H9 (cell line): ENCODE measurements around the gene LRP3. TPM values are rescaled to one million over a fixed set of nuclear protein-coding genes. Genes with fewer than 3 reads are reported as not detected.
"Not testable (repeated sequence)": the region's sequence is repeated elsewhere in the genome, so short reads cannot be mapped to it uniquely, and the experiment has no call there.

Experiments
- DNase-seq: peaks from one replicate; pipeline ENCODE4 v3.0.0-alpha.2; 2017
- H2AFZ ChIP-seq: one replicate; pipeline ENCODE4 v1.6.1; 2013; ENCODE audit warnings: mild to moderate bottlenecking, low read length, control low read depth, moderate library complexity
- H2AK5ac ChIP-seq: 2 replicates; pipeline ENCODE4 v1.6.1; 2013; ENCODE audit warnings: low read length, control low read depth, mixed read lengths; ENCODE audit not compliant: insufficient read length
- H2BK120ac ChIP-seq: one replicate; pipeline ENCODE4 v1.6.1; 2013; ENCODE audit warnings: low read depth, mild to moderate bottlenecking, low read length, control low read depth, inconsistent platforms; ENCODE audit not compliant: poor library complexity, severe bottlenecking
- H2BK12ac ChIP-seq: 2 replicates; pipeline ENCODE4 v1.6.1; 2013; ENCODE audit warnings: low read length, control low read depth, mixed read lengths, low read depth; ENCODE audit not compliant: insufficient read length
- H2BK15ac ChIP-seq: 2 replicates; pipeline ENCODE4 v1.6.1; 2013; ENCODE audit warnings: low read depth, low read length, control low read depth
- H2BK20ac ChIP-seq: one replicate; pipeline ENCODE4 v1.6.1; 2013; ENCODE audit warnings: low read depth, mild to moderate bottlenecking, low read length, control low read depth, inconsistent platforms; ENCODE audit not compliant: poor library complexity, severe bottlenecking
- H2BK5ac ChIP-seq: 2 replicates; pipeline ENCODE4 v1.6.1; 2013; ENCODE audit warnings: low read length, control low read depth, mixed read lengths; ENCODE audit not compliant: insufficient read length
- H3K14ac ChIP-seq: 2 replicates; pipeline ENCODE4 v1.6.1; 2013; ENCODE audit warnings: low read length, control low read depth; ENCODE audit not compliant: insufficient read depth
- H3K18ac ChIP-seq: 2 replicates; pipeline ENCODE4 v1.6.1; 2013; ENCODE audit warnings: low read depth, mild to moderate bottlenecking, mixed read lengths, low read length, control low read depth; ENCODE audit not compliant: insufficient read length
- H3K23ac ChIP-seq: 2 replicates; pipeline ENCODE4 v1.6.1; 2013; ENCODE audit warnings: low read length, control low read depth, mixed read lengths, low read depth; ENCODE audit not compliant: insufficient read length
- H3K23me2 ChIP-seq: 2 replicates; pipeline ENCODE4 v1.6.1; 2013; ENCODE audit warnings: low read depth, mild to moderate bottlenecking, mixed read lengths, low read length, control low read depth; ENCODE audit not compliant: insufficient read length, poor library complexity, severe bottlenecking
- H3K27ac ChIP-seq: 2 replicates; pipeline ENCODE4 v1.5.1; 2013; ENCODE audit warnings: low read length, control low read depth, mixed read lengths, low read depth; ENCODE audit not compliant: insufficient read length
- H3K27me3 ChIP-seq: 2 replicates; pipeline ENCODE4 v1.6.1; 2013; ENCODE audit warnings: low read length, control low read depth, inconsistent platforms; ENCODE audit not compliant: insufficient read depth
- H3K4ac ChIP-seq: 2 replicates; pipeline ENCODE4 v1.6.1; 2013; ENCODE audit warnings: low read depth, mild to moderate bottlenecking, control low read depth, inconsistent platforms, low read length, moderate library complexity
- H3K4me1 ChIP-seq: 2 replicates; pipeline ENCODE4 v1.6.1; 2013; ENCODE audit warnings: low read length, control low read depth, inconsistent platforms; ENCODE audit not compliant: insufficient read depth
- H3K4me2 ChIP-seq: 2 replicates; pipeline ENCODE4 v1.6.1; 2013; ENCODE audit warnings: low read length, control low read depth, mixed read lengths; ENCODE audit not compliant: insufficient read length, insufficient read depth
- H3K56ac ChIP-seq: 2 replicates; pipeline ENCODE4 v1.6.1; 2013; ENCODE audit warnings: low read depth, mild to moderate bottlenecking, mixed read lengths, low read length, control low read depth; ENCODE audit not compliant: insufficient read length
- H3K79me1 ChIP-seq: 2 replicates; pipeline ENCODE4 v1.6.1; 2013; ENCODE audit warnings: low read depth, mild to moderate bottlenecking, moderate library complexity, low read length, control low read depth, inconsistent platforms; ENCODE audit not compliant: insufficient read depth, poor library complexity, severe bottlenecking
- H3K79me2 ChIP-seq: 2 replicates; pipeline ENCODE4 v1.6.1; 2013; ENCODE audit warnings: low read length, control low read depth, inconsistent platforms; ENCODE audit not compliant: insufficient read depth
- H3K9ac ChIP-seq: 2 replicates; pipeline ENCODE4 v1.6.1; 2013; ENCODE audit warnings: low read length, control low read depth, mixed read lengths; ENCODE audit not compliant: insufficient read length; ENCODE audit errors: extremely low read depth
- H3K9me3 ChIP-seq: one replicate; pipeline ENCODE4 v1.6.1; 2013; ENCODE audit warnings: low read depth, low read length, inconsistent platforms; ENCODE audit not compliant: control insufficient read depth
- H3T11ph ChIP-seq: one replicate; pipeline ENCODE4 v1.6.1; 2013; ENCODE audit warnings: mild to moderate bottlenecking, low read length, control low read depth, inconsistent platforms
- H4K20me1 ChIP-seq: one replicate; pipeline ENCODE4 v1.6.1; 2013; ENCODE audit not compliant: control insufficient read depth, insufficient read length, insufficient read depth
- H4K5ac ChIP-seq: 2 replicates; pipeline ENCODE4 v1.6.1; 2013; ENCODE audit warnings: low read depth, mild to moderate bottlenecking, mixed read lengths, low read length, control low read depth; ENCODE audit not compliant: insufficient read length
- H4K8ac ChIP-seq: replicated peaks from 2 replicates; pipeline ENCODE4 v1.6.1; 2013; ENCODE audit warnings: low read length, control low read depth, mixed read lengths, low read depth; ENCODE audit not compliant: insufficient read length
- H4K91ac ChIP-seq: 2 replicates; pipeline ENCODE4 v1.6.1; 2013; ENCODE audit warnings: low read depth, mild to moderate bottlenecking, moderate library complexity, mixed read lengths, low read length, control low read depth; ENCODE audit not compliant: insufficient read length
- H3K27ac Mint-ChIP-seq, 3 experiments: 2 replicates in 2 of 3; 3 replicates in 1 of 3; pipeline ENCODE4 v1.8.0; 2020 to 2021; ENCODE audit warnings: mixed read lengths in 3 of 3, mild to moderate bottlenecking in 1 of 3, moderate library complexity in 1 of 3
- H3K27me3 Mint-ChIP-seq: 2 replicates; pipeline ENCODE4 v1.8.0; 2021; ENCODE audit warnings: low read depth, mild to moderate bottlenecking, moderate library complexity, mixed read lengths
- H3K36me3 Mint-ChIP-seq, 3 experiments: 2 replicates in 2 of 3; 3 replicates in 1 of 3; pipeline ENCODE4 v1.8.0; 2020 to 2021; ENCODE audit warnings: low read depth in 3 of 3, mixed read lengths in 3 of 3; ENCODE audit not compliant: insufficient read depth in 1 of 3
- H3K4me1 Mint-ChIP-seq, 2 experiments: 2 replicates each; pipeline ENCODE4 v1.8.0; 2020; ENCODE audit warnings: mixed read lengths in 2 of 2
- H3K4me3 Mint-ChIP-seq, 2 experiments: 2 replicates in 1 of 2; 3 replicates in 1 of 2; pipeline ENCODE4 v1.8.0; 2020 to 2021; ENCODE audit warnings: mild to moderate bottlenecking in 2 of 2, mixed read lengths in 2 of 2, moderate library complexity in 1 of 2
- H3K9me3 Mint-ChIP-seq, 2 experiments: 2 replicates in 1 of 2; 3 replicates in 1 of 2; pipeline ENCODE4 v1.8.0; 2020; ENCODE audit warnings: mild to moderate bottlenecking in 2 of 2, mixed read lengths in 2 of 2, moderate library complexity in 1 of 2
- WGBS: extraction: QIAGEN DNeasy Blood & Tissue Kit; methylation state at CpG from one replicate; pipeline ENCODE4 v1.1.7; 2013; ENCODE audit warnings: missing lambda C conversion rate, low lambda C conversion rate, mixed read lengths; ENCODE audit not compliant: insufficient read length; ENCODE audit errors: extremely low coverage; 5-methylcytosine and 5-hydroxymethylcytosine counted together
- total RNA-seq: library from RNA; stranded (reverse); gene quantifications from 2 replicates; pipeline ENCODE4 v1.2.1, GENCODE V29; 2021

Gene LRP3
- total RNA-seq, 1 experiment from 2014 or later = 29.2 TPM

DNA sequence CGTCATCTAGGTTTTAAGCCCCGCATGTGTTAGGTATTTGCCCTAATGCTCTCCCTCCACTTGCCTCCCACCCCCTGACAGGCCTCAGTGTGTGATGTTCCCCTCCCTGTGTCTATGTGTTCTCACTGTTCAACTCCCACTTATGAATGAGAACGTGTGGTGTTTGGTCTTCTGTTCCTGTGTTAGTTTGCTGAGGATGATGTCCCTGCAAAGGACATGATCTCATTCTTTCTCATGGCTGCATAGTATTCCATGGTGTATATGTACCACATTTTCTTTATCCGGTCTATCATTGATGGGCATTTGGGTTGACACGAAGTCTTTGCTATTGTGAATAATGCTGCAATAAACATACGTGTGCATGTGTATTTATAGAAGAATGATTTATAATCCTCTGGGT is 39.8 kb upstream of the LRP3 start:
- H3K4me1 ChIP-seq, H3K14ac ChIP-seq, H3K27ac Mint-ChIP-seq, H3T11ph ChIP-seq, H2BK20ac ChIP-seq, H3K27ac ChIP-seq, H2BK5ac ChIP-seq, H3K4me2 ChIP-seq, H4K5ac ChIP-seq, H3K4ac ChIP-seq, H3K27me3 Mint-ChIP-seq, H3K23me2 ChIP-seq, H3K79me1 ChIP-seq, H3K9me3 ChIP-seq, H3K36me3 Mint-ChIP-seq, H3K56ac ChIP-seq, H3K23ac ChIP-seq, H4K8ac ChIP-seq, H3K4me1 Mint-ChIP-seq, H3K79me2 ChIP-seq, H3K9me3 Mint-ChIP-seq, H2AK5ac ChIP-seq, H3K9ac ChIP-seq, H4K91ac ChIP-seq, DNase-seq, H3K27me3 ChIP-seq, H3K4me3 Mint-ChIP-seq, H4K20me1 ChIP-seq, H2BK12ac ChIP-seq, H3K18ac ChIP-seq, H2BK120ac ChIP-seq, H2AFZ ChIP-seq, H2BK15ac ChIP-seq: not testable (repeated sequence)
- no CpG with 5 or more reads among the region's 6 CpGs for WGBS
